ENCODE data around the gene OR10H5. TPM values are rescaled to one million over a fixed set of nuclear protein-coding genes. Genes with fewer than 3 reads are reported as not detected.

OR10H5 gene
- total and polyA plus RNA-seq, 10 of the 15 experiments (the other 5 are each of a cell fraction or from before 2014, with no cell fraction given): not detected

DNA sequence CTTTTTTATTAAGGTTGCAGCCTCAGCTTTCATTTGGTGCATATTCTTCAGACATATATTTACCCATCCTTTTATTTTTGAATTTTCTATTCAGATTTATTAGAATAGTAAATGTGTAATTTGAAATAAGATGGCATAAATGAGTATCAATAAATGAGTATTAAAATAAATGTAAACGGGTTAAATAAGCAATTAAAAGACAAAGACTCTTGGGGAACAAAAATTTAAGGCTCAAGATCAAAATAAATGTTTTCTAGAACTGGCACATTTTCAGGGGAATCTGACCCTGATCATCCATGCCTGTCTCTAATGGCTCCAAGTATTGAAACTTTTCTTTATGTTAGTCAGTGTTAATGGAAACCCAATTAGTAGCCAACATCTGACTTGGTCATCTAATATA is 46.7 kb upstream of the OR10H5 start:
- H3K9ac ChIP-seq (ENCODE audit: control insufficient read depth, insufficient read depth, low read length): no peak overlapping the region
- no peaks in the 10 kb centered on the region for H3K79me2 ChIP-seq (ENCODE audit: control insufficient read depth, insufficient read depth, low read length)
- no peak for ATAC-seq
- 0% methylated on average over 1 of the region's 1 CpG for WGBS (ENCODE audit: insufficient coverage, insufficient replicate concordance, low lambda C conversion rate, missing lambda C conversion rate)
- CTCF ChIA-PET: no interaction called here
- H2AFZ ChIP-seq (ENCODE audit: control insufficient read depth, low read depth, low read length): no peak overlapping the region
- intact Hi-C loops (cut with micrococcal nuclease; ENCODE audit: unreplicated experiment): no loop called here
- SMC1A ChIA-PET (ENCODE audit: uncharacterized antibody, unreplicated experiment): no interaction called here
- DNase-seq (ENCODE audit: low read depth, low spot score): no peak
- TF ChIP-seq, protein P1, sequence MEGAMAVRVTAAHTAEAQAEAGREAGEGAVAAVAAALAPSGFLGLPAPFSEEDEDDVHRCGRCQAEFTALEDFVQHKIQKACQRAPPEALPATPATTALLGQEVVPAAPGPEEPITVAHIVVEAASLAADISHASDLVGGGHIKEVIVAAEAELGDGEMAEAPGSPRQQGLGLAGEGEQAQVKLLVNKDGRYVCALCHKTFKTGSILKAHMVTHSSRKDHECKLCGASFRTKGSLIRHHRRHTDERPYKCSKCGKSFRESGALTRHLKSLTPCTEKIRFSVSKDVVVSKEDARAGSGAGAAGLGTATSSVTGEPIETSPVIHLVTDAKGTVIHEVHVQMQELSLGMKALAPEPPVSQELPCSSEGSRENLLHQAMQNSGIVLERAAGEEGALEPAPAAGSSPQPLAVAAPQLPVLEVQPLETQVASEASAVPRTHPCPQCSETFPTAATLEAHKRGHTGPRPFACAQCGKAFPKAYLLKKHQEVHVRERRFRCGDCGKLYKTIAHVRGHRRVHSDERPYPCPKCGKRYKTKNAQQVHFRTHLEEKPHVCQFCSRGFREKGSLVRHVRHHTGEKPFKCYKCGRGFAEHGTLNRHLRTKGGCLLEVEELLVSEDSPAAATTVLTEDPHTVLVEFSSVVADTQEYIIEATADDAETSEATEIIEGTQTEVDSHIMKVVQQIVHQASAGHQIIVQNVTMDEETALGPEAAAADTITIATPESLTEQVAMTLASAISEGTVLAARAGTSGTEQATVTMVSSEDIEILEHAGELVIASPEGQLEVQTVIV (IDR thresholded peaks at IDR 0.05; ENCODE audit: borderline replicate concordance, partially characterized antibody): no peak
- no peak for TF ChIP-seq RAD51 (IDR thresholded peaks at IDR 0.05)
- TF ChIP-seq MYC (IDR thresholded peaks at IDR 0.05; ENCODE audit: insufficient read depth, insufficient read length, insufficient replicate concordance, low read length, severe bottlenecking): no peak
- no peak for TF ChIP-seq SRF (IDR thresholded peaks at IDR 0.05; ENCODE audit: low read depth in 2 of 2, low read length in 2 of 2)
- TF ChIP-seq, protein P2, sequence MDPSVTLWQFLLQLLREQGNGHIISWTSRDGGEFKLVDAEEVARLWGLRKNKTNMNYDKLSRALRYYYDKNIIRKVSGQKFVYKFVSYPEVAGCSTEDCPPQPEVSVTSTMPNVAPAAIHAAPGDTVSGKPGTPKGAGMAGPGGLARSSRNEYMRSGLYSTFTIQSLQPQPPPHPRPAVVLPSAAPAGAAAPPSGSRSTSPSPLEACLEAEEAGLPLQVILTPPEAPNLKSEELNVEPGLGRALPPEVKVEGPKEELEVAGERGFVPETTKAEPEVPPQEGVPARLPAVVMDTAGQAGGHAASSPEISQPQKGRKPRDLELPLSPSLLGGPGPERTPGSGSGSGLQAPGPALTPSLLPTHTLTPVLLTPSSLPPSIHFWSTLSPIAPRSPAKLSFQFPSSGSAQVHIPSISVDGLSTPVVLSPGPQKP (IDR thresholded peaks at IDR 0.05; ENCODE audit: low read depth, low read length): no peak
- no peak overlapping the region for H3K4me2 ChIP-seq (ENCODE audit: control insufficient read depth, insufficient read depth)
- no peaks in the 10 kb centered on the region for H4K20me1 ChIP-seq (ENCODE audit: control insufficient read depth, insufficient read depth)
- in situ Hi-C loops (cut with MboI): no loop called here
- H3K9me3 ChIP-seq (replicated peaks; ENCODE audit: control insufficient read depth, insufficient read depth, low read length): no peaks in the 10 kb centered on the region; the same call in 2 of the 3 replicates
- RAD21 ChIA-PET (ENCODE audit: unreplicated experiment): no interaction called here
- POLR2A ChIA-PET: no interaction called here
- no TSS peak for BruUV-seq (replicated peaks)
- H3K27me3 ChIP-seq (replicated peaks in 1 of 2; ENCODE audit: control insufficient read depth in 2 of 2, insufficient read depth in 2 of 2, low read length in 1 of 2): no peaks in the 10 kb centered on the region
- H3K4me1 ChIP-seq (ENCODE audit: control insufficient read depth, insufficient read depth, low read length): no peaks in the 10 kb centered on the region
- no peak overlapping the region for H3K27ac ChIP-seq (ENCODE audit: control insufficient read depth, insufficient read depth)
- no peaks in the 10 kb centered on the region for H3K36me3 ChIP-seq (ENCODE audit: control insufficient read depth in 2 of 2, insufficient read depth in 2 of 2, low read length in 1 of 2)
- no peak for FAIRE-seq
- no peak overlapping the region for H3K4me3 ChIP-seq
